ENCODE data around the gene SLCO3A1. TPM values are rescaled to one million over a fixed set of nuclear protein-coding genes. Genes with fewer than 3 reads are reported as not detected.
"Not testable (repeated sequence)": the region's sequence is repeated elsewhere in the genome, so short reads cannot be mapped to it uniquely, and the experiment has no call there.

The SLCO3A1 gene
- polyA plus RNA-seq, 1 donor from 2014 or later = 3.1 TPM

DNA sequence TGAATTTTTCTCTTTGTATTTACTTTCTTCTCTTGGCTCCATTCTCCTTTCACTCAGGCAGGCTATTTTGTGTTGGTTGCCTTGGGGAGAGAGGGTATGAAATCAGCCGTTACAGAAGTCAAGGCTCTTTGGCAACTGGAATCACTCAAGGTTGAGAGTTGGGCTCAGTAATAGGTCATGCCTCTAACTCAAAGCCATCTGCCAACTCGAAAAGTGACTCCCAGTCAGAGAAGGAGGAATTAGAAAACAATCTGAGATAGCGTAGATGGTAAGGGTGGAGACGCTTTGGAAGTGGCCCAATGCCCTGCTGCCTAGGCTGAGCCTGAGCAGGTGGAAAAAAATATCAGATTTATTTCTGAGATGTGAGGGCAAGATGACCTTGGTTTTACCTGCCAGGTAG is 334.5 kb downstream of the SLCO3A1 start:
- Mint-ChIP-seq H3K9me3 (no peaks in the 10 kb centered on the region), H3K27me3 (no peaks in the 10 kb centered on the region), H3K27ac (no peak overlapping the region), H3K36me3 (peaks cover 2% of the 10 kb centered on the region), H3K4me3 (no peak overlapping the region), H3K4me1 (no peaks in the 10 kb centered on the region)

DNA sequence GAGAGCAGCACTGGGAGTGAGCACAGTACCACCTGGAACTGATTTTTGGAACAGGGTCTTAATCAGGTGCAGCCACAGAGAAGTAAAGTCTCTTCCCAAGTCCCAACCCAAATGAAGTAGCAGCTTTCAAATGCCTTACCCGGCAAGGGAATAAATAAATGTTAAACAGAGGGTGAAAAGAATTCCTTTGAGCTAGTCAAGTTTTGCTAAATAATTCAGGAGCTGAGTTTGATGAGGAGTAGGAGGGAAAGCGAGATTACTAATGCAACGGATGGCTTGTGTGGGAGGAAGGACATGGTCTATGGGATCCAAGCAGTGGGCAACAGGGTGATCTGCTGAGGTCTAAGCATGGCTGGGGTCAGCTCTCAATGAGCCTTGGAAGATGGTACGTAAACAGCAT is 335.7 kb downstream of the SLCO3A1 start:
- H3K4me1 Mint-ChIP-seq = no peaks in the 10 kb centered on the region
- no peak overlapping the region for H3K4me3 Mint-ChIP-seq
- H3K27ac Mint-ChIP-seq = no peak overlapping the region
- H3K9me3 Mint-ChIP-seq = no peaks in the 10 kb centered on the region
- H3K36me3 Mint-ChIP-seq = peaks cover 2% of the 10 kb centered on the region
- no peaks in the 10 kb centered on the region for H3K27me3 Mint-ChIP-seq

GRCh38 chr15:92195241-92195640 is 341.7 kb downstream of the SLCO3A1 start:
- no peaks in the 10 kb centered on the region for H3K4me1 Mint-ChIP-seq
- H3K27me3 Mint-ChIP-seq = no peaks in the 10 kb centered on the region
- H3K36me3 Mint-ChIP-seq = peaks cover 2% of the 10 kb centered on the region
- peak overlapping the region in 1 of 3 donors; percentile 27 for H3K27ac Mint-ChIP-seq
- H3K4me3 Mint-ChIP-seq = no peak overlapping the region
- no peaks in the 10 kb centered on the region for H3K9me3 Mint-ChIP-seq

- Mint-ChIP-seq H3K4me1 (no peaks in the 10 kb centered on the region), H3K36me3 (peaks cover 2% of the 10 kb centered on the region), H3K27ac (no peak overlapping the region), H3K4me3 (no peak overlapping the region), H3K9me3 (no peaks in the 10 kb centered on the region), H3K27me3 (no peaks in the 10 kb centered on the region)
Observed at GRCh38 chr15:92196342-92196741, 342.8 kb downstream of the SLCO3A1 start.

GRCh38 chr15:92197746-92198145 is 344.2 kb downstream of the SLCO3A1 start:
- Mint-ChIP-seq H3K9me3 (peaks cover 0 to 3% (median 2%) of the 10 kb centered on the region in 3 donors), H3K27me3 (no peaks in the 10 kb centered on the region), H3K36me3 (no peaks in the 10 kb centered on the region), H3K4me3 (no peak overlapping the region), H3K4me1 (no peaks in the 10 kb centered on the region), H3K27ac (no peak overlapping the region)

DNA sequence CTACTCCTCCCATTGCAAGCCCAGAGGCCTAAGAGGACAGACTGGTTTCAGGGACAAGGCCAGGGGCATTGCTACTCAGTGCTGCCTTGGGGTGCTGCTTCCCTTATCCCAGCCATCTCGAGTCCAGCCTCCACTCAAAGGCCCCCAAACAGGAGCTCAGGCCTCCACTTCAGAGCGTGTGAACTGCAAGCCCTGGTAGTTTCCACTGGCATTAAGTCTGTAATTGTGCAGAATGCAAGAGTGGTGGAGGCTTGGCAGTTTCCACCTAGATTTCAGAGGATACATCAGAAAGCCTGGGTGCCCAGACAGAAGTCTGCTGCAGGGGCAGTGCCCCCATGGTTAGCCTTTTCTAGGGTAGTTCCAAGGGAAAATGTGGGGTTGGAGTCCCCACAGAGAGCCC is 347.4 kb downstream of the SLCO3A1 start:
- Mint-ChIP-seq H3K27me3 (no peaks in the 10 kb centered on the region), H3K9me3 (peaks cover 2 to 9% (median 5%) of the 10 kb centered on the region in 3 donors), H3K36me3 (no peaks in the 10 kb centered on the region), H3K27ac (no peak overlapping the region), H3K4me3 (no peak overlapping the region), H3K4me1 (no peaks in the 10 kb centered on the region)

DNA sequence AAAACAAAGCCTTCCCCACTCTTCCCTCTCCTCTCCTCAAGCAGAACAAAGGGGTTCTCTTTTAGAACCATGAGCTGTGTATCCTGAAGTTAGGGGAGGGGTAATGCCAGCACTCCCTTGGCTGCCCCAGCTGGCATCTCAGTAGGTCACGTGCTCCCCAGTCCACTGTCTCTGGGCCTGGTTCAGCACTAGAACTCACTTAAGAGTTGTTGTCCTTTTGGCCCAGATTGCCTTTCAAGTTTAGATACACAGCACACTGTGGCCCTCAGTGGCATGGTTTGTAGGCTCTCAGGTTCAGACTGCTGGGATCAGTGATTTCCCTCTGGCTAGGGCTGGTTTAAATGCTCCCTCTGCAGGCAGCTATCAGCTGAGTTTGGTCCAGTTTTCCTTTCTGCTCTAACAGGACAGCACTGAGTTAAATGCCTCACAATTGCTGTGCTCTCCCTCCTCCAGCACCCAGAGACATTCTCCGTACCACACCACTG is 351.8 kb downstream of the SLCO3A1 start:
- no peak overlapping the region for H3K4me3 Mint-ChIP-seq
- H3K27ac Mint-ChIP-seq = no peak overlapping the region
- no peaks in the 10 kb centered on the region for H3K4me1 Mint-ChIP-seq
- peaks cover 6% of the 10 kb centered on the region for H3K27me3 Mint-ChIP-seq
- H3K9me3 Mint-ChIP-seq = peaks cover 6 to 9% (median 7%) of the 10 kb centered on the region in 3 donors
- no peaks in the 10 kb centered on the region for H3K36me3 Mint-ChIP-seq

DNA sequence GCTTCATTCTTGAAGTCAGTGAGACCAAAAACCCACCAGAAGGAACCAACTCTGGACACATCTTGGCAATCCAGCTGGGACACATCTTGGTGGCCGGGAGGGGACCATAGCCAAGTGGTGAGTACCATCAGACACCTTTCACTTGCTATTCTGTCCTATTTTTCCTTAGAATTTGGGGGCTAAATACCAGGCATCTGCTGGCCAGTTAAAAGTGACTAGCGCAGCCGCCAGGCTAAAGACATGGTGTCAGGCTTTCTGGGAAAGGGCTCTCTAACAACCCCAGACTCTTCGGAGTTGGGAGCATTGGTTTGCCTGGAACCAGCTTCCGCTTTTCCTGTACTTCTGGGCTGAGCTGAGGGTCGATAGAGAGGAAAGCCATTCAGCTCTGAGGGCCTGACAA is 354.1 kb downstream of the SLCO3A1 start:
- not testable (repeated sequence) for H3K4me3 Mint-ChIP-seq, H3K27ac Mint-ChIP-seq, H3K36me3 Mint-ChIP-seq, H3K27me3 Mint-ChIP-seq, H3K4me1 Mint-ChIP-seq
- peaks cover 6 to 10% (median 6%) of the 10 kb centered on the region in 3 donors for H3K9me3 Mint-ChIP-seq
